PC-3 (cell line): Measurements from ENCODE around the gene C1QL1.

Experiments used
- EZH2phosphoT487 ChIP-seq: fragments of 300-600 bp; sonication (generic); IDR thresholded peaks from 2 replicates; pipeline ENCODE4 v1.6.1; 2018; ENCODE audit warnings: mild to moderate bottlenecking, antibody characterized with exemption, low read length, borderline replicate concordance
- TF ChIP-seq, protein P1 (sequence below): fragments of 300-600 bp; sonication (generic); conservative IDR thresholded peaks from 2 replicates; pipeline ENCODE4 v1.5.1; 2017; ENCODE audit warnings: antibody characterized with exemption, low read depth, mild to moderate bottlenecking, low read length

DNA sequence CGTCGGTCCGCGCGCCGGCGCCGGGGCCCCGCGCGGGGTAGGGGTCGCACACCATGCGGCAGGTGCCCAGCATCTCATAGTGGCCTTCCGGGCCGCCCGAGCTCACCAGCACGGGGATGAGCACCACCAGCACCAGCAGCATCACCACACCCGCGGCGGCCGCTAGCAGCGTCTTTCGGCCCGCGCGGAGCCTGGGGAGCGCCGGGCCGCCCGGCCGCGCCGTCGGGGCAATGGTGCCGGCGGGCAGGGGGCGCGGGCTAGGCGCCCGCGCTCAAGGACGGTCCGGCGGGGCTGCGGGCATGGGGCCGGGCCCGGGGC is 237 bp downstream of the C1QL1 start:
- TF ChIP-seq, protein P1, sequence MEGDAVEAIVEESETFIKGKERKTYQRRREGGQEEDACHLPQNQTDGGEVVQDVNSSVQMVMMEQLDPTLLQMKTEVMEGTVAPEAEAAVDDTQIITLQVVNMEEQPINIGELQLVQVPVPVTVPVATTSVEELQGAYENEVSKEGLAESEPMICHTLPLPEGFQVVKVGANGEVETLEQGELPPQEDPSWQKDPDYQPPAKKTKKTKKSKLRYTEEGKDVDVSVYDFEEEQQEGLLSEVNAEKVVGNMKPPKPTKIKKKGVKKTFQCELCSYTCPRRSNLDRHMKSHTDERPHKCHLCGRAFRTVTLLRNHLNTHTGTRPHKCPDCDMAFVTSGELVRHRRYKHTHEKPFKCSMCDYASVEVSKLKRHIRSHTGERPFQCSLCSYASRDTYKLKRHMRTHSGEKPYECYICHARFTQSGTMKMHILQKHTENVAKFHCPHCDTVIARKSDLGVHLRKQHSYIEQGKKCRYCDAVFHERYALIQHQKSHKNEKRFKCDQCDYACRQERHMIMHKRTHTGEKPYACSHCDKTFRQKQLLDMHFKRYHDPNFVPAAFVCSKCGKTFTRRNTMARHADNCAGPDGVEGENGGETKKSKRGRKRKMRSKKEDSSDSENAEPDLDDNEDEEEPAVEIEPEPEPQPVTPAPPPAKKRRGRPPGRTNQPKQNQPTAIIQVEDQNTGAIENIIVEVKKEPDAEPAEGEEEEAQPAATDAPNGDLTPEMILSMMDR: no peak
- TF ChIP-seq EZH2phosphoT487: no peak
